Measurements from ENCODE around the gene SETD5.

DNA sequence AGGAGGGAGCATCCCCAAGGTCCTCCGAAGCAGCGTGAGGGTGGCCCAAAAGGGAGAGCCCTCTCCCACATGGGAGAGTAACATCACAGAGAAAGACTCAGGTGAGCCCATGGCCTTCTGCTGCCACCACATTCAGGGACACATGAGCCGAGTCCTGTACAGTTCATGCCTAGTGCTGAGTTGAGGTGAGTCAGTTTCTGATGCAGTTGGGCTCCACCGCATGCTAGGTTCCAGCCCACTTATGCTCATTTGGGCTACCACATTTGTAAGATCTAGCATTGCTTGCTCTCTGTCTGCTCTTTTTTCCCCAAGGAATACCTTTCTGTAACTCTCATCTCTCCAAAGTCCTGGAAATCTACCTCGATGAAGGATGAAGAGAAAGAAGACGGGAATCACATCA lies 77.1 kb downstream of the SETD5 start:
- TF ChIP-seq, protein P1, sequence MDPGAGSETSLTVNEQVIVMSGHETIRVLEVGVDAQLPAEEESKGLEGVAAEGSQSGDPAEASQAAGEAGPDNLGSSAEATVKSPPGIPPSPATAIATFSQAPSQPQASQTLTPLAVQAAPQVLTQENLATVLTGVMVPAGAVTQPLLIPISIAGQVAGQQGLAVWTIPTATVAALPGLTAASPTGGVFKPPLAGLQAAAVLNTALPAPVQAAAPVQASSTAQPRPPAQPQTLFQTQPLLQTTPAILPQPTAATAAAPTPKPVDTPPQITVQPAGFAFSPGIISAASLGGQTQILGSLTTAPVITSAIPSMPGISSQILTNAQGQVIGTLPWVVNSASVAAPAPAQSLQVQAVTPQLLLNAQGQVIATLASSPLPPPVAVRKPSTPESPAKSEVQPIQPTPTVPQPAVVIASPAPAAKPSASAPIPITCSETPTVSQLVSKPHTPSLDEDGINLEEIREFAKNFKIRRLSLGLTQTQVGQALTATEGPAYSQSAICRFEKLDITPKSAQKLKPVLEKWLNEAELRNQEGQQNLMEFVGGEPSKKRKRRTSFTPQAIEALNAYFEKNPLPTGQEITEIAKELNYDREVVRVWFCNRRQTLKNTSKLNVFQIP (CRISPR knock-in tag; IDR thresholded peaks at IDR 0.05; ENCODE audit: borderline replicate concordance, low read depth), result no peak
- TF ChIP-seq ZNF8 (CRISPR knock-in tag; IDR thresholded peaks at IDR 0.05) (no peak), OSR1 (CRISPR knock-in tag; IDR thresholded peaks at IDR 0.05) (no peak), RARB (CRISPR knock-in tag; IDR thresholded peaks at IDR 0.05) (no peak), GLIS3 (CRISPR knock-in tag; IDR thresholded peaks at IDR 0.05) (no peak), ZFP30 (CRISPR knock-in tag; IDR thresholded peaks at IDR 0.05) (no peak), ESRRG (CRISPR knock-in tag; IDR thresholded peaks at IDR 0.05) (no peak), TCF4 (CRISPR knock-in tag; IDR thresholded peaks at IDR 0.05; ENCODE audit: borderline replicate concordance) (no peak), ARNTL (CRISPR knock-in tag; IDR thresholded peaks at IDR 0.05; ENCODE audit: borderline replicate concordance, low read depth) (no peak), ZFP3 (CRISPR knock-in tag; IDR thresholded peaks at IDR 0.05) (no peak), ZC3H10 (CRISPR knock-in tag; IDR thresholded peaks at IDR 0.05) (no peak)
- TF ChIP-seq, protein P2, sequence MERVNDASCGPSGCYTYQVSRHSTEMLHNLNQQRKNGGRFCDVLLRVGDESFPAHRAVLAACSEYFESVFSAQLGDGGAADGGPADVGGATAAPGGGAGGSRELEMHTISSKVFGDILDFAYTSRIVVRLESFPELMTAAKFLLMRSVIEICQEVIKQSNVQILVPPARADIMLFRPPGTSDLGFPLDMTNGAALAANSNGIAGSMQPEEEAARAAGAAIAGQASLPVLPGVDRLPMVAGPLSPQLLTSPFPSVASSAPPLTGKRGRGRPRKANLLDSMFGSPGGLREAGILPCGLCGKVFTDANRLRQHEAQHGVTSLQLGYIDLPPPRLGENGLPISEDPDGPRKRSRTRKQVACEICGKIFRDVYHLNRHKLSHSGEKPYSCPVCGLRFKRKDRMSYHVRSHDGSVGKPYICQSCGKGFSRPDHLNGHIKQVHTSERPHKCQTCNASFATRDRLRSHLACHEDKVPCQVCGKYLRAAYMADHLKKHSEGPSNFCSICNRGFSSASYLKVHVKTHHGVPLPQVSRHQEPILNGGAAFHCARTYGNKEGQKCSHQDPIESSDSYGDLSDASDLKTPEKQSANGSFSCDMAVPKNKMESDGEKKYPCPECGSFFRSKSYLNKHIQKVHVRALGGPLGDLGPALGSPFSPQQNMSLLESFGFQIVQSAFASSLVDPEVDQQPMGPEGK (CRISPR knock-in tag; IDR thresholded peaks at IDR 0.05; ENCODE audit: borderline replicate concordance), result no peak
